HG02798 (cell line): ENCODE data around the gene KIT.

Experiments
- ATAC-seq: cut with Tn5 transposase; IDR thresholded peaks from one replicate; pipeline ENCODE4 v1.9.1; 2021; ENCODE audit warnings: mild to moderate bottlenecking; ENCODE audit not compliant: unreplicated experiment, poor library complexity

KIT gene

DNA sequence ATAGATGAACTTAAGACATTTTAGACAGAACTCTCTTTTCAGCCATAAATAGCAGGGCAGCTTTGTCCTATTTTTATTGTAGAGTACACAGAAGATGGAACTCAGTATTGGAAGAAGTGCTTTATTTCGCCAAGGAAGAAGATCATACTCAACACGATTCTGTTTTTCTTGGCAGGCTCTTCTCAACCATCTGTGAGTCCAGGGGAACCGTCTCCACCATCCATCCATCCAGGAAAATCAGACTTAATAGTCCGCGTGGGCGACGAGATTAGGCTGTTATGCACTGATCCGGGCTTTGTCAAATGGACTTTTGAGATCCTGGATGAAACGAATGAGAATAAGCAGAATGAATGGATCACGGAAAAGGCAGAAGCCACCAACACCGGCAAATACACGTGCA is 37.6 kb downstream of the KIT start:
- ATAC-seq: no peak

DNA sequence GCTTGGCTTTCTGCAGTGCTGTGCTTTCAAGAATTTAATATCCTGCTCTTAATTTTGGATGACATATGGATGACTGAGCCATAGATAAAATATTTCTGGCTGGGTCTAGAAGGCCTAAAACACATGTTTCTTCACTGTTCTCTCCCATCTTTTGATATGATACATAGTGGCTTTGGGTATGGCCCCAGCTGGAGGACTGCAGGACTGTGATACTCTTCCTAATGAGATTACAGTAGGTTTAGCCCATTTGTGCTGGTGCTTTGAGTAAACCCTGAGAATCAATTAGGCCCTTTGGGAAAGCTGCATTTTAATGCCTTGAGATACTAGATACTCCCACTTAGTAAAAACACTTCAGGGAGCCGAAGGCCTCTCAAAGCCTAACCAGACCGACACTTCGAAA is 38.0 kb downstream of the KIT start:
- ATAC-seq: no peak

DNA sequence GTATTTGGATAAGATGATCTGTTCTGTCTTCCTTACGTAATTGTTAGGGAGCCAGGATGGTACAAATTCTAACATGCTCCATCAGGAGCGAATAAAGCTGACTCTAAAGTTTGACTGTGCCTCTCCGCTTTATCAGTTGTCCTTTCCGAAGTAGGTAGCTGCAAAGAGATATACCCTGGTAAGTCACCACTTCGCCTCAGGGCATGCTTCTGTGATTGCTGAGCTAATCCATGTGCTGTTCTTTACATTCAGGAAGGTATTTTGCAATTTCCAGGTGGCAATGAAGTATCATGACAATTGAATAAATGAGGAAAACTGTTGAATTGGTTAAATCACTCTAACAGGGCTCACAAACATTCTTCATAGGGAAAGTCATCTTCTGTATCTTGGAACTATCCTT is 38.9 kb downstream of the KIT start:
- ATAC-seq: no peak

DNA sequence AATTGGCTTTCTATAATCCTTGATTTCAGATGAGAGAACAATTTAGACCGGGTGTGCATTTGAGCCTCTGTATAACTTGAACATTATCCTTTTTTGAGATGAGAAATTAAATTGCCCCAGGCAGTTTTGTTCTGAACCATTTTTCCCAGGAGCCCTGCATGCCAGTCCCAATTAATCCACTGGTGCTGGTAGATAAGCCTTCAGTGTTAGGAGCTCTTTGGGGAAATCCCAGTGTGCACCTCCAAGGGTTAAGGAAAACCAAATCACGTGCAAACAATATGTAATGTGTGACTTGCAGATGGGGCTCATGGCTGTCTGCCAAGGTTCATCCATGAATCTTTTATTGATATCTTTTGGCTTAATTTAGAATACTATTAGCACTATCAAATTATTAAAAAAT is 43.2 kb downstream of the KIT start:
- no peak for ATAC-seq

DNA sequence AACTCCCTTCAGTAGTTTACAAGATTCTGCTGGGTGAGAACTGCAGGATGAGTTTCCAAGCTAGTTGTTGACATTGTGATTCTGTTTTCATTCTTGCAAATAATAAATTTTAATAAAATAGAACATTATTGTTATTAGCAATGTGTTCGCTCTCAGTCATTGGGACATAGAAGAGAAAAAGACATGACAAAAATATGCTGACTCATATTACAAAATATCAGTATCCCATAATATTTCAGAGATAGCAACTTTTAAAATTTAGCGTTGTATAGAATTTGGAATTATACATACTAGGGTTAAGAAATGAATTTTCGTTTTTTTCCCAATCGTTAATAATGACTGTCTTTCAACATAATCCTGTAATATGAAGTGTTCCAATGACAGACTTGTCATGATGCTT is 45.4 kb downstream of the KIT start:
- ATAC-seq: no peak

DNA sequence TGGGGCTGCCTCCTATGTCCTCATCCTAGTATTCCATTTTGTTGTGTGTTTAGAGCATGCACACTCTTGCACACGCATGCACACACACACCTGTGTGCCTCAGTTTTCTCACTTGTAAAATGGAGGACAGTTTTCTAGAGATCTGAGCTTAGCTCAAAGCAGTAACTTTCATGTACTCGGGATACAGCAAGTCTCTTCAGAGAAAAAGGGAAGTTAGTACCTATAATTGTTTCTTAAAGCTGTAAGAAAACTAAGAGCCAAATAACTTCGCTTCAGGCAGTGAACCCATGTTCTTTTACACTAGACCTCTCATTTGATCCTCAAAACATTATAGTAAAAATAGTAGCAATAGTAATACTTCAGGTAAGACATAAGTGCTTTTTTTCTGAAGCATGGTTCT is 49.6 kb downstream of the KIT start:
- no peak for ATAC-seq

DNA sequence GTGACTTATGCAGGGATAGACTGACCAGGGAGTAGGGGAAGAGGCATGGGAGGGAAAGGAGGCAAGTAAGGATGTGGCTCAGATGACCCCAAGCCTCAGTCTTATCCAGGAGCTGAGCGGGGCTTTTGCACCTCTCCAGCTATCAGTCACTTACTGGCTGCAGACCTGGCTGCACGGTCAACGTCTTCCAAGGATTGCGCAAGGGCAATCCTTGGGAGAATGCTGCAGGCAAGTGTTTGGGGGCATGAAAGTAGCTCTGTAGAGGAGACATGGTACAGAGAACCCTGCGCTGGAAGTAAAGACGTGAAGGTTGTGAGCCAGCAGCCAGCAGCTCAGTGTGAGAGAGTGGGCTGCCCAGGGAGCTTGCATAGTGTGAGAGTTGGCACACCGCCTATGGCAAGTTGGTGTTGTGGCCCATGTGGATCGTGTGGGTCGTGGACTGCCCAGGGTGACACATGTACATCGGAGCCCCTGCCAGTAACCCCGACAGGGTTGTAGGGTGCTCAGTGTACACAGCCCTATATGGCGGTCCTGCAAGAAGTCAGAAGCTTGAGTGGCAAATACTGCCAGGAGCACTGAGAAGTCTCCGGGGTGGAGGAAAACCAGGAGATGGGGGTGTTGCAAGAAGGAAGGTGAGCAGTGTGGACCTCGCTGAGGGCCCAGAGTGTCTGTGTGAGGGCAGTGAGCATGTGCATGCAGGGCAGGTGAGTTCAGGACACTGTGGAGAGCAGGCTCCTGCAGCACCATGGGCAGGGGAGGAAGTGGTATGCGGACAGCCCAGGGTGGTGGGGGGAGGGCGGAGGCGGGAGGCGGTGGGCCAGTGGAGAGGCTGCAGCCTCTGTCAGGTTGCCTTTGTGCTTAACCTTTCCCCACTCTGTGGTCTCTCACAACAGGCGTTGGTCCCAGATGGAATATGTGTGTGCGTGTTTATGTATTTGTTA is 50.9 kb downstream of the KIT start:
- no peak for ATAC-seq

DNA sequence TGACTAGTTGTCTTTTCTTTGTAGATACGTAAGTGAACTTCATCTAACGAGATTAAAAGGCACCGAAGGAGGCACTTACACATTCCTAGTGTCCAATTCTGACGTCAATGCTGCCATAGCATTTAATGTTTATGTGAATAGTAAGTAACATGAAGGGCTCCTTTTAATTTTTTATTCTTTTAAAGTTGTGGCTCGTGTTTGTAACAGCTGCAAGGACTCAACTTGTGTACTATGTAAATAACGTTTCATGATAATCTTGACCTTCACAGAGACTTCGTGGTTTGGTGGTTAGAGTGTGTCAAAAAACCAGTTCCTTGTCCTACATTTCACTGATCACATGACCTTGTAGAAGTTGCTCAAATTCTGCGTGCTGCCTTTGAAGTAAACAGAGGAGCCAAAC is 51.6 kb downstream of the KIT start:
- peak; percentile 79 for ATAC-seq

DNA sequence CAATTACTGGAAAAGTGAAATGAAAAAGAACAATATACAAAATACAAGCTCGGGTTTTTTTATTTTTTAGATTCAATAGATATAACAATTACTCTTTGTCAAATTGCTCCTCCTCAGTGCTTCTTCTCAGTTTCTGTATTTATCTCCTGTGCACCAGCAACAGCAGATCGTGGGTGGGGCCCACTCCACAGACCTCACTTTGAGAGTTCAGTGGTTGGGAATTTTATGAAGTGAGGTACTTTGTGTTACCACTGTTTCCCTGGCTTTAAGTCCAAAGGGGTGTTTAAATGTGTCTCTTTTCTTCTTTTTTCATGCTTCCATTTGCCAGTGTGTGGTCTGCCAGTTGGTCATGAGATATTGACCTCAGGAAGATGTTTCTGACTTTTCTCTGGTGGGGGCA is 54.4 kb downstream of the KIT start:
- ATAC-seq: no peak

DNA sequence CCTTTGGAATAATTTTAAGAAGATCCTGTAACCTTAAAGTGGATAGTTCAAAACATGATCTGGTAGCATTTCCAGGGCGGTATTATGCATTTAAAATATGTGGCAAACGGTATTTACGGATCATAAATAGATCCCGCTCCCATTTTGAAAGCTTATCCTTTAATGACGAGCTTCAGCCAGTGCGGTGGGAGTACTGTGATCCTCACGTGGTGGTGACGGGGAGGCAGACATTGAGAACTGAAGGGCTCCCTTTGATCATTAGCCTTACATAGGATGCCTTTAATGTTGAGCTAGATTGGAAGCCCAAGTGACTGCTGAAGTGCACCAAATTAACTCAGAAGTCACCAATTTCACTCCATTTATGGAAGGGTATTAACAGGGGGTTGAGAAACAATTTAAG is 56.9 kb downstream of the KIT start:
- ATAC-seq: no peak

DNA sequence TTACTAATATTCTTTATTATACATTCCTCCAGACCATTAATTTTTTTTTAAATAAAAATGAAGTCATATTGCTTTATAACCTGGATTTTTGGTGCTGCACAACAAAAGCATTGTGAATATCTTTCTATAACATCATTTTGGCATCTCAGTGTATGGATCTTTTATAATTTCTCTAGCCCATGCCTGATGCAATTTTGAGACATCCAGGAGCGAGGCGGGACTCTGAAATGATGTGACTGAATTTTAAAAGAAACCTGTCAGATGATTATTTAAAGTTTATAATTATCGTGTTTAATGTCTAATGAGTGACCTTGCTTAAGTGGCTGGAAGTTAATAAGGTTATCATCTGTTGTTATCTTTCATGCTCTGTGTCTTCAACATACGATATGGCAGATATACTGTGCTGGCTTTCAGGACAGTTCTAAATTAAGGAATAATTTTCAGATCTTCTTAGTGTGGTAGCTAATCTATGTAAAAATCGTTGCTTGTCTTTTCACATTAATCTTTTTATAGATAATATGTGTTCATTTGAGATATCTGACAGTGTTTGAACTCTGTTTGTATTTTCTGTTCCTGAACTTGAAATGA is 58.8 kb downstream of the KIT start:
- no peak for ATAC-seq

DNA sequence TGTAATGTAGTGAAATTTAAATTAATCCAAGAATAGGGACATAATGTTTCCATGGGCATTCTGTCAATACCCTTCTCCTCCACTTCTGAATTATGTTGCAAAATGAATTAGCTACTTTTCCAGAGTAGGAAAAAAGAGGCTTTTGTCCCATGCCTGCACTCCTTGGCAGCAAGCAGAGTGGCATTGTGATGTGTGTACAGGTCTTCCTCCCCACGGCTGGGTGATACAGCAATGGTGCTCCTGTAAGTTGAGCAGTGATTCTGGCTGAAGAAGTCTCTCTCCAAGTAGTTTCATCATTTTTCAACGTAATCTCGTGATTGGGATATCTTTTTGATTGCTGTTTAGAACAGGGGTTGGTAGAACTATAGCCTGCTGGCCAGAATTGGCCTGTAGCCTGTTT is 59.9 kb downstream of the KIT start:
- no peak for ATAC-seq

DNA sequence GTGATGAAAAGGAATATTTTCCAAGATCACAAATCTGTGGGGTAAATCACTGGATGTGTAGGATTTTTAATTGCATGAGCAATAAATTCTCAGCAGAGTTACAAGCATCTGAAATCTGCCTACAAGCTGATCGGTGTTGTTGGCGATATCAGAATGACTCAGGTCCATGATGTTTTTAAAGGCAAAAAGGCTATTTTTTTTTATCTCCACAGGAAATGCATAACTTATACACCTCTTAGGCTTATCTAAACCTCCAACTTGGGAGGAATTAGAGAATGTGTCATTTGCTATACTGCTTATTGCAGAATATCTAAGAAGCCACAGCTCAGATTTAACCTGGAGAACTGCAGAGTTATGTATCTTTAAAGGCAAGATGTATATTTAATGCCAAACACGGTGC is 61.6 kb downstream of the KIT start:
- no peak for ATAC-seq

DNA sequence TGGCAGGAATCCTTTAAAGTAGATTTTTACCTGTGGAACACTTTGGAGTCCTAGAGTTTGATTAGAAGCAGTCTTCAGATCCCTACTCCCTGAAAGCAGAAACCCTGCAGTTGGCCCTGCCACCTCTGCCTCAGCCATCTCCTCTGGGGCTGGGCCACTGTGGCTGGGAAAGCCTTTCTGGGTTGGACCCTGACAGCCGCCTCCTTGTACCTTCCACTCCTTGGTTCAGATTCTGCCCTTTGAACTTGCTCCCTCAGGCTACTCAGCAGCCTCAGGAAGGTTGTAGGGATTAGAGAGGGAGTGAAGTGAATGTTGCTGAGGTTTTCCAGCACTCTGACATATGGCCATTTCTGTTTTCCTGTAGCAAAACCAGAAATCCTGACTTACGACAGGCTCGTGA is 65.5 kb downstream of the KIT start:
- ATAC-seq: no peak

DNA sequence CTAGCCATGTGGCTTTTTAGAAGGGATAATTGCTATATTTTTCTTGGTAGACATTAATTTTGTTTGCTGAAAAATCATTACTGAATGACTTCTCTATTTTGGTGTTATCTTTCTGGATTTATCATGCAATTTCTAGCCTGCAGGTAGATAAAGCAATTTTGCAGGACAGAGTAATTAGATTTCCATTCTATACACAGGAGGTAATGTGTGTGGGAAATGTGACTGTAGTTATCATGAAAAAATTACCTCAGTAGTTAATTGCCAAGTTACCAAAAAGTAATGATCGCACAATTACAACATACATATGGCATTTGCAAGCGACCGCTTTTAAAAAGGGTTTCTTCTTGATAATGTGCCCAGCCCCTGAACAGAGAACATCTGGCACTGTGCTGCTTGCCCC is 66.1 kb downstream of the KIT start:
- ATAC-seq: no peak

DNA sequence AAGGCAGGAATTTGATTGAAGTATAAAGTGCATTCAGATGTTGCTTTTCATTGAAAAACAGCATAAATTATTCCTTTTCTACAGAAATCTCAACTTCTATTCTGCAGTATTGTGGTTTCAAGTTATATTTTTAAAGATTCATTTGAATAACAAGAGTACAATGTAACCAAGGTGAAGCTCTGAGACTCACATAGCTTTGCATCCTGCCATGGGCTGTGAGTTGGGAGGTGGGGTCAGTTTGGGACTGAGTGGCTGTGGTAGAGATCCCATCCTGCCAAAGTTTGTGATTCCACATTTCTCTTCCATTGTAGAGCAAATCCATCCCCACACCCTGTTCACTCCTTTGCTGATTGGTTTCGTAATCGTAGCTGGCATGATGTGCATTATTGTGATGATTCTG is 69.2 kb downstream of the KIT start:
- ATAC-seq: peak; percentile 59

DNA sequence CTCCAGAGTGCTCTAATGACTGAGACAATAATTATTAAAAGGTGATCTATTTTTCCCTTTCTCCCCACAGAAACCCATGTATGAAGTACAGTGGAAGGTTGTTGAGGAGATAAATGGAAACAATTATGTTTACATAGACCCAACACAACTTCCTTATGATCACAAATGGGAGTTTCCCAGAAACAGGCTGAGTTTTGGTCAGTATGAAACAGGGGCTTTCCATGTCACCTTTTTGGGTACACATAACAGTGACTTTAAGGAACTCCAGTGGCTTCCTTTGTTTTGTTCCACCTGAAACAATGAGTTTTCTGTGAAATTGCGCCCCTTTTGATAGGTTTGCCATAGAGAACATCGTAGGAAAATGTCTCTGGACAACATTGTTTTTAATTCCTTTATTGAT is 69.6 kb downstream of the KIT start:
- peak; percentile 61 for ATAC-seq

DNA sequence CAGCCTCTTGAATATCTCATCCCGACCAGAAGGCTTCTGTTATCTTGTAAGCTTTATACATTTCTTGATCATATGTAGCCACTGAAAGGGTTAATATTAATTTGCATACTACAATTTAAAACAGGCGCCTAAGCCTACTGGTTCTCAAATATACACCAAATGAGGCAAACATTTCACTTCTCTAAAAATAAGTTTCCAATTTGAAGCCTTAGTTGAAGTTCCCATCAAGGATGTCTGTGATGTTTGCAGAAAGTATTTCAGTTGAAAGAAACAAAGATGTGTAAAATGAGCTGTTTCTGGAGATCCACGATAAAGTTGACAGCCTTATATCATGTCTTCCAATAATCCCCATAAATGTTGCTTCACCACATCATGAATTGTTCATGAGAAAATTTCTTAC is 70.6 kb downstream of the KIT start:
- peak; percentile 36 for ATAC-seq

DNA sequence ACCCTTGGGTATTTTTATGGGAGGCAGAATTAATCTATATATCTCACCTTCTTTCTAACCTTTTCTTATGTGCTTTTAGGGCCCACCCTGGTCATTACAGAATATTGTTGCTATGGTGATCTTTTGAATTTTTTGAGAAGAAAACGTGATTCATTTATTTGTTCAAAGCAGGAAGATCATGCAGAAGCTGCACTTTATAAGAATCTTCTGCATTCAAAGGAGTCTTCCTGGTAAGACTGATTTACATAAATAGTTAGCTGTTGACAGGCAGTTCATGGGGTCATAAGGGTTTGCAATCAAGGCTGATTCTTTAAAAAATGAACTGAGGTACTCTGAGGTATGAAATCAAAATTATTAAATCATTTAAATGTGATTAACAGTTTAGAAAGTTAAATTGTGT is 71.5 kb downstream of the KIT start:
- no peak for ATAC-seq

DNA sequence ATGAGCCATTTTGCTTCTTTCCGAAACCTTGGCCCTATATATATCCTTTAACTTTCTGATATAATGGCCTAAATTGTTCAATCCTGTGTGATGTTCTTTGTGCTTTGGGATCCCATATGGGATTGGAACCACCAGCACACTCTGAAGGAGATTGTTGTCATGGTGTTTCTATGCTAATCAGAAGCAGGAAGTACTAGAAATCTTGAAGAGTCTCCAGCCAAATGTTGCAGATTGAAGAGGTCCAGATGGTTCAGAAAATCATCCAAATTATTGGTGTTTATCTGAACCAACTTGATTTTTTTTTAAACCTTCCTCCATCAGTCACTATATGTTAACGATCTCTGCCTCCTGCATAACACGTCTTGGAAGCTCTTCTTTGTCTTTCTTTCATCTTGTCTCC is 72.8 kb downstream of the KIT start:
- ATAC-seq: no peak

DNA sequence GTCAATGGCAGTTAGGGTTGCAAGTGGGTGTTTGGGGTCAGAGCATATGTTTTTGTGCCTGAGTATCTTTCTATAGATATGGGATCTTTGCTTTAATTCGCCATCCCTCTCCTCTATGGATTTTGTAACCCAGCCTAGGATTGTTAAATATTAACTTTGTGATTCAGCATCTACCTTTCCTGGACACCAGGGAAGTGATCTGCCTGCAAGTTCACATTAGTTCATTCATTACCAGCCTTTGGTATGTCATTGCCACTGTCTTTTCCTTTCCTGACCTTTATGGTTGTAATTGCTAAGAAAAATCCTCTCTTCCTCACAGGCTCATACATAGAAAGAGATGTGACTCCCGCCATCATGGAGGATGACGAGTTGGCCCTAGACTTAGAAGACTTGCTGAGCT is 73.8 kb downstream of the KIT start:
- no peak for ATAC-seq

DNA sequence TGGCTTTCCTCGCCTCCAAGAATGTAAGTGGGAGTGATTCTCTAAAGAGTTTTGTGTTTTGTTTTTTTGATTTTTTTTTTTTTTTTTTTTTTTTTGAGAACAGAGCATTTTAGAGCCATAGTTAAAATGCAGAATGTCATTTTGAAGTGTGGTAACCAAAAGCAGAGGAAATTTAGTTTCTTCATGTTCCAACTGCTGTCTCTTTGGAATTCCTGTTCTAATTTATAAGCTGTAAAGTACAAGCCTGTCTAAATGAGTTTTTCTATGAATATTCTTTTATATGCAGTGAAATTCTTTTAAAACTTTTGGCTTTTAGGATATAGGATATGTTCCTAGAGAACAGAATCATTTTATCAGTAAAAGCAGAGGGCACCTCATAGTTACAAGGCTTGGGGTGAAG is 74.2 kb downstream of the KIT start:
- ATAC-seq: no peak
